ENCODE results near the gene SCP2.
"Not testable (repeated sequence)": the region's sequence is repeated elsewhere in the genome, so short reads cannot be mapped to it uniquely, and the experiment has no call there.

The SCP2 gene

GRCh38 chr1:52969234-52969633 lies 42.2 kb downstream of the SCP2 start:
- not testable (repeated sequence) for DNase-seq (ENCODE audit: low read depth in 3 of 3, low spot score in 1 of 3)

DNA sequence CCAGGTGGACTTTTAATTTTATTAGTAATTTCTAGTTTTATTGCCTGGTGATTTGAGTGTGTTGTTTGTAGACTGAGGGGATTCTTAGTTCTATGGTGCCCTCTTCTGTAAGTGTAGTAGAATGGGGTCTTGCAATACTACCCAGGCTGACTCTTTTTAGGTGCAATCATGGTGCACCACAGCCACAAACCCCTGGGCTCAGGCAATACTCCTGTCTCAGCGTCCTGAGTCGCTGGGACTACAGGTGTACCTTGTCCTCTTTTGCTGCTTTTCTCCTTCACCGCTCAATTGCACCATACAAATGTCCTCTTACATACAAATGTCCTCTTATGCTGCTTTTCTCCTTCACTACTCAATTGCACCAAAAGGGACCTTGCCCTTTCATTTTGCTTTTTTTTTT lies 43.1 kb downstream of the SCP2 start:
- DNase-seq (ENCODE audit: low read depth in 3 of 3, low spot score in 1 of 3) = no peak

DNA sequence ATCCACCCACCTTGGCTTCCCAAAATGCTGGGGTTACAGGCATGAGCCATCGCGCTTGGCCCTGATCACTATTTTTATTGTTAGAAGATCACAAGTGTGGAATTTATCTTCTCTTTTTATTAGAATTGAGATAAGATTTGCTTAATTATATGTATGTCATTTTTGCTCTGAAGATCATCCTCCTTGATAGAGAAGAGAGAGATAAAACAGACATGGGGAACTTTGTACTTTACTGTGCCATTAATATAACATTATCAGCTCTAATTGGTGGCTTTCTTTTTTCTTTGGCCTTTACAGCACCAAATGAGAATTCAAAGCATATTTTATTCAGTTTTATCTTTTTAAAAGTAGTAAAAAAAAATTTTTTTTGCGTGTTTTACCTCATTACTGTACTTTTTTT lies 46.8 kb downstream of the SCP2 start:
- no peak for DNase-seq (ENCODE audit: low read depth in 3 of 3, low spot score in 1 of 3)

- no peak for DNase-seq (ENCODE audit: low read depth in 3 of 3, low spot score in 1 of 3)
These were observed 49.3 kb downstream of the SCP2 start for GRCh38 chr1:52976183-52977035.

GRCh38 chr1:52978045-52978444 lies 51.0 kb downstream of the SCP2 start:
- no peak for DNase-seq (ENCODE audit: low read depth in 3 of 3, low spot score in 1 of 3)

DNA sequence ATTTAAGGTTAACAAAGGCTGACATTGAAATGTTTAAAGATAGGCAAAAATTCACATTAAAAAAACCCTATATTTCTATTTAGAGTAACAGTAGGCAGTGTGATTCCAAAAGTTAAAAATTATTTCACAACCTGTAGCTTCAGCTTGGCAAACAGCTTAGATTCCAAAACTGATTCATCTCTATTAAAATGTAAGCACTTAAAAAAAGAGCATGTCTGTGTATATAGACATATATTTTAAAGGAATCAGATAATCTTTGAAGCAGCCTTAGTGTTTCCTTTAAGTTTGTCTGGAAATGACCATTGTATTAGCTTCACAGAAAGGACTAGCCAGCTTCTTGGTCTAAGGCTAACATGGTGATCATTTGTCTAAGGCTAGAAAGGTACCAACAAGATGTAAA lies 65.7 kb downstream of the SCP2 start:
- DNase-seq (ENCODE audit: low read depth in 3 of 3, low spot score in 1 of 3) = not testable (repeated sequence)

DNA sequence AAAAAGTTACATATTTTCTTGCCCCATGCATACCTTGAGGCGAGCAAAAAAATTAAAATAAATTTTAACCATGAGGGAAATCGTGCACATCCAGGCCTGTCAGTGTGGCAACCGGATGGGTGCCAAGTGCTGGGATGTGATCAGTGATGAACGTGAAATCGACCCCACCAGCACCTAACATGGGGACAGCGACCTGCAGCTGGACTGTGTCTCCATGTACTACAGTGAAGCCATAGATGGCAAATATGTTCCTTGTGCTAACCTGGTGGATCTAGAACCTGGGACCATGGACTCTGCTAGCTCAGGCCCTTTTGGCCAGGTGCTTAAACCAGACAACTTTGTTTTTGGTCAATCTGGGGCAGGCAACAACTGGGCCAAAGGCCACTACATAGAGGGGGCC lies 67.6 kb downstream of the SCP2 start:
- no peak for DNase-seq (ENCODE audit: low read depth in 3 of 3, low spot score in 1 of 3)

GRCh38 chr1:52996653-52997052 lies 69.6 kb downstream of the SCP2 start:
- no peak for DNase-seq (ENCODE audit: low read depth in 3 of 3, low spot score in 1 of 3)

DNA sequence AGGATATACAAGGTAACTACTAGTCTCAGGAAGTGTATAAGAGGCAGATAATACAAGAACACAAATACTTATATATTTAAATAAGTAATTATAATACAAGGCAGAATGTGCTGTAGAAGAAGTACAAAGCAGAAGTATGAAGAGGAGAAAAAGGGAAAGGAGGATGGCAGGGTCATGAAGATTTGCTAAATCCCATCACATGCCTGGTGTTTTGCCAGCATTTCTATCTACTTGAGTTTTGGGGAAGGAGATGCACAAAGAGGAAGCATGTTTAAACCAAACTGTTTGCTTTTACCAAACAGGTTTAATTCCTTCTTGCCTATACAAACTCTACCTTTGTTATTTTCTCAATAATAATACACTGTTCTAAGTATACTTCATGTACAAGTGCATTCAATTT lies 74.1 kb downstream of the SCP2 start:
- no peak for DNase-seq (ENCODE audit: low read depth in 3 of 3, low spot score in 1 of 3)

- DNase-seq (ENCODE audit: low read depth in 3 of 3, low spot score in 1 of 3) = not testable (repeated sequence)
These were observed 79.5 kb downstream of the SCP2 start for GRCh38 chr1:53006612-53007011.

DNA sequence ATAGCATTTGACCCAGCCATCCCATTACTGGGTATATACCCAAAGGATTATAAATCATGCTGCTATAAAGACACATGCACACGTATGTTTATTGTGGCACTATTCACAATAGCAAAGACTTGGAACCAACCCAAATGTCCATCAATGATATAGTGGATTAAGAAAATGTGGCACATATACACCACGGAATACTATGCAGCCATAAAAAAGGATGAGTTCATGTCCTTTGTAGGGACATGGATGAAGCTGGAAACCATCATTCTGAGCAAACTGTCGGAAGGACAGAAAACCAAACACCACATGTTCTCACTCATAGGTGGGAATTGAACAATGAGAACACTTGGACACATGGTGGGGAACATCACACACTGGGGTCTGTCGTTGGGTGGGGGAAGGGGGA lies 83.2 kb downstream of the SCP2 start:
- not testable (repeated sequence) for DNase-seq (ENCODE audit: low read depth in 3 of 3, low spot score in 1 of 3)

GRCh38 chr1:53011175-53011574 lies 84.1 kb downstream of the SCP2 start:
- DNase-seq (ENCODE audit: low read depth in 3 of 3, low spot score in 1 of 3) = no peak

DNA sequence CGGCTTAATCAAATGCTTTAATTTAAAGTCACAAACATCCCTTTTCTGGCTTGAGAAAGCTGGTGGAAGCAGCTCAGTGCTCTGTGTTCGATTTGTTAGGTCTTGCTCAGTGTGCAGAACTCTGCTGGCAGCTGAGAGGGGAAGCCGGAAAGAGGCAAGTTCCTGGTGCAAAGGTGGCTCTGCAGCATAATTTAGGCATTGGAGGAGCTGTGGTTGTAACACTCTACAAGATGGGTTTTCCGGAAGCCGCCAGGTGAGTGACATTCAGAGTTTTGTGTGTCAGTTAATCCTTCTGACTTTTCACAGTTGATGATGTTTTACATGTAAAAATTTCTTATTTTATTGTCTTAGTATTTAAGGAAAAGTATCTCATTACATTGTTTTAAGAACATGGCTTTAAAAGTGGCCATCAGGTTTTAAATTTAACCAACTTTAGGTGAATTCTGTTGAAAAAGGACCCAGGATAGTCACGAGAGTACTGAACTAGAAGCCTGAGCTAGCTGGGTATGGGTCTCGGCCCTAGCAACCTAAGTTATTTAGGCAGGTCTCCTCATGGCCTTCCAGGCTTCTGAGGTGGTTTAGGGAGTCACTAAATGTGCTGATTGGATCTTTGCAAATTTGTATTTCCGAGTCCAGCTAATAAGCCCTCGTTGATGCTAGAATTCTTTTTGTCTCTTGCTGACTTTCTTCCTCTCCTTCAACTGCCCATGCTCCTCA lies 87.9 kb downstream of the SCP2 start:
- DNase-seq (ENCODE audit: low read depth in 3 of 3, low spot score in 1 of 3) = peak; percentile 29 to 64 (median 56)

DNA sequence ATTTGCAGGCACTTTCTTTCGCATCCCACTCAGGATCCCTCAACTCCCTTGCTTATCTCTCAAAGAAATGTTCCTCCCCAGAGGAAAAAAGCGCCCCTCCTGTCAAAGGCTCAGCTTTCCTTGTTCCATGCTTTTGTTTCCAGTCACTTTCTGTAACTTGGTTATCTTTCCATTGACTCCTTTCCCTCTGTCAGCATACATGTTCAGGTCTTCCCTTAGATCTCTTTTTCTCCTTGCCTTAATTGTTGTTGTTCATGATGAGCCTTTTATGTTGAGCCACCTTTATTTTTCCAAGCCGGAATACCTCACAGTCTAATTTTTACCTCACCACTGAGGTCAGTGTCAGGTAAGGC lies 88.4 kb downstream of the SCP2 start:
- no peak for DNase-seq (ENCODE audit: low read depth in 3 of 3, low spot score in 1 of 3)

DNA sequence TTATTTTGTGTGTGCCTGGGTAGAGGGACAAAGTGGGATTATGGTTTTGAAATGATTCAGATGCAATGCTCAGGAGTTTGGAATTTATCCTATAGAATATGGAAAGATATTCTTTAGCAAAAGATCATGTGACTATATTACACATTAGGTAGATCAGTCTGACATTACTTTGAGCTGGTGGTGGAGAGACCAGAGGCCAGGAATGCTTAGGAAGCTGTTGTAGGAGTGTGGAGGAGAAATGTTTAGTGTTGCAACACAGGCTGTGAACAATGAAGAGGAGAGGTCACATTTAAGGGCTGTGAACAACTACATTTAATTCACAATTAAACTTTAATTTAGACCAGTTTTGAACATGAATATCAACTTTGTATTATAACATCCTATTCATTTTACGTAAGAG lies 89.6 kb downstream of the SCP2 start:
- no peak for DNase-seq (ENCODE audit: low read depth in 3 of 3, low spot score in 1 of 3)

DNA sequence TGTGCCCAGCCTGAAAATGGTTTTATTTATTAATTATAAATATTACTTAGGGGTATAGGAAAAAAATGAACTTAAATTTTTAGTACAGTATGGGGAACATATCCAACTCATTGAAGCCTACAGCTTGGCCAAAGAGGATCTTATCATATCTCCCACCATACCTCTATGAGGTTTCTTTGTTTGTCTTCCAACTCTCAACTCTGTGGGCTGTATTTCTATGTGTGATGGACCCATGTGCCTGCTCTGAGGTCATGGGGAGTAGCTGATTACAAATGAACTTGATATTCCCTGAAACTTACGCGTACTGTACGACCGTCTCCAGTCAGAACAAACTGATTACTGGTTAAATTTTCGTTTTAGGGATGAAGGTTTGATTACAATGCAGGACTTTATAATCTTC lies 93.5 kb downstream of the SCP2 start:
- no peak for DNase-seq (ENCODE audit: low read depth in 3 of 3, low spot score in 1 of 3)

DNA sequence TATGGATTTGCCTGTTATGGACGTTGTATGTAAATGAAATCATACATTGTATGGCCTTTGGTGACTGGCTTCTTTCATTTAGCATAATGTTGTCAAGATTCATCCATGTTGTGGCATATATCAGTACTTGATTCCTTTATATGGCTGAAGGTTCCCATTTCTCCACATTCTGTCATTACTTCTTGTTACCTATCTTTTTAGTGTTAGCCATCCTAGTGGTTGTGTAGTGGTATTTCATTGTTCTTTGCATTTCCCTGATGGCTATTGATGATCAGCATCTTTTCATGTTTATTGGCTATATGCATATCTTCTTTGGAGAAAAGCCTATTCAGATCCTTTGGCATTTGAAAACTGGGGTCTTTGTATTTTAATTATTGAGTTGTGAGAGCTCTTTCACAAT lies 95.1 kb downstream of the SCP2 start:
- no peak for DNase-seq (ENCODE audit: low read depth in 3 of 3, low spot score in 1 of 3)

DNA sequence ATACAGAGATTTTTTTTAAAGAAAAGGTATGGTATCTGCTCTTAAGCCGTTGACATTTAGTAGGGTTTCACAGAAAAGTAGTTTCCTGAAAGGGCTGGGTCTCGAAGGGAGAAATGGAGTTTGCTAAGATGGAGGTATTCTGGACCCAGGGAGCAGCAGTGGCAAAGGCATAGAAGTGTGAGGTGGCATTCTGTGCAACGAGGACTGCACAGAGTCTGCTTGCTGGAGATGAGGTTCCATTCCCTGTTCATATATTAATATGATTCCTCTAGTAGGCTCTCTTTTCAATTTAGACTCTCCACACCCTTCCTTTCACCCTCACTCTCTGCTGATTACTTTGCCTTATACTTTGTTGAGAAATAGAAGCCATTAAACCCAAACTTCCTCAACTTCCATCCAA lies 96.5 kb downstream of the SCP2 start:
- DNase-seq (ENCODE audit: low read depth in 3 of 3, low spot score in 1 of 3) = no peak

DNA sequence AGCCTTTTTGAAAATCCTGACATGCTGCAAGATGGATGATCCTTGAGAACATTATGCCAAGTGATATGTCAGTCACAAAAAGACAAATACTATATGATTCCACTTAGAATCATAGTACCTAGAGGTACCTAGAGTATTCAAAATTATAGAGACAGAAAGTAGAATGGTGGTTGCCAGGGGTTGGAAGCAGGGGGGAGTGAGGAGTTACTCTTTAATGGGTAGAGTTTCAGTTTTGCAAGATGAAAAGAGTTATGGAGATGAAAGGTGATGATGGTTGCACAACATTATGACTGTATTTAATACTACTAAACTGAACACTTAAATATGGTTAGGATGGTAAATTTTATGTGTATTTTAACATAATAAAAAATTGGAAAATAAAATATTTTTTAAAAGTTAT lies 97.0 kb downstream of the SCP2 start:
- no peak for DNase-seq (ENCODE audit: low read depth in 3 of 3, low spot score in 1 of 3)

DNA sequence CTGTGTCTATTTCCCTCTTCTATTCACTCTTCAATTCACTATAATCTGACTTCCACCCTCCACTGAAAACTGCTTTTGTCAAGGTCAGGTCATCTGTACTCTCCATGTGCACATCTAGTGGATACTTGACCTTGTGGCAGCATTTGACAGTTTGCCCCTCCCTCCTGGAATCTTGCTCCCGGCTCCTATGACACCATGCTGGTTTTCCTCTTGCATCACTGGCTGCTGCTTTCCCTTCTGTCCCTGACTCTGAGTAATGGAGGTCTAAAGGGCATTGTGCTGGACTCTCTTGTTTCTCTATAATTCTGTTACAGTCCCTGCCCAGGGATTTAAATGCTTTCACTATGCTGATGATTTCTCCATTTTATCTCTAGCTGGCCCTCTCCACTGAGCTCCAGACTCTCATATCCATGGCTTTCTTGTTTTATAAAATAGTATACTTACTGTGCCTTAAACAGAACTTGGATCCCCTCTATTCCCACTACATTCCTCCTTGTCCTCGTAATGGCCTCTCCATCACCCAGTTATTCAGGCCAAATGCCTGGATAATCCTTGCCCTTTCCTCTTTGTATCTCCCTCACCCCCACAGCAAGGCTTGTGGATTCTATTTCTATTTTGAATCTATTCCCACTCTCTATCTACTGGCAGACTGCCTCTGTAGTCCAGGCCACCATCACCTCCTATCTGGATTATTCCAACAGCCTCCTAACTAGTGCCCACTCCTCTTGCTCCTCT lies 98.1 kb downstream of the SCP2 start:
- no peak for DNase-seq (ENCODE audit: low read depth in 3 of 3, low spot score in 1 of 3)

DNA sequence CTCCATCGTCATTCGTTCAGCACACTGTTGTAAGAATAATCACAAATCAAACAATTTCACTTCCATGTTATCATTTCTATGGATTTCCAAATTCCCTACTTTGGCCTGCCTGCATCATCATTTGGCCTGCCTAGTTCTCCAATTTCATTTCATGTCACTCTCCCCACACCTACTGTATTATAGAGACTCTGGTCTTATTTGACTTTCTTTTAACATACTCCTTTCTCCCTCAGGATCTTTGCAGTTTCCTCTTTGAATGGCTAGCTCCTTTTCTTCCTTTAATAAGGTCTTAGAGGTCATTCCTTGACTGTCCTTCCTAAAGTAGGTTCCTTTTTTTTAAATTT lies 98.7 kb downstream of the SCP2 start:
- DNase-seq (ENCODE audit: low read depth in 3 of 3, low spot score in 1 of 3) = no peak

DNA sequence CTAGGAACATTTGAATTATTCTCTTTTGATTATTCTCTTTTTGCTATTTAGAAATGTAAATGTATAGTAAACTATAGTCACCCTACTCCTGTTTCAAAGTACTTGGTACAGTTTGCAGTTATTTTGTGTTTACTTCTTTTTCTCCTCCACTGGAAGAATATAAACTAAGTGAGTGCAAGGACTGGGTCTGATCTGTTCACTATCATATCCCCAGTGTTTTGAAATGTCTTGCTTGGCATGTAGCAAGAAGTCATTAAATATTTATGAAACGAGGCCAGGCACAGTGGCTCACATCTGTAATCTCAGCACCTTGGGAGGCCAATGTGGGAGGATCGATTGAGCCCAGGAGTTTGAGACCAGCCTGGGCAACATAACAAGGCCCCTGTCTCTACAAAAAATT lies 99.2 kb downstream of the SCP2 start:
- DNase-seq (ENCODE audit: low read depth in 3 of 3, low spot score in 1 of 3) = no peak
